ENCODE results near the gene FMN2. TPM values are rescaled to one million over a fixed set of nuclear protein-coding genes. Genes with fewer than 3 reads are reported as not detected.

Gene FMN2
- total RNA-seq, 3 donors from 2014 or later = 0.96 to 30.4 (median 3.5) TPM

- Histone ChIP-seq H3K4me3 (no peak overlapping the region), H3K9me3 (no peaks in the 10 kb centered on the region), H3K4me1 (ENCODE audit: low read depth) (no peaks in the 10 kb centered on the region), H3K36me3 (ENCODE audit: low read depth) (no peaks in the 10 kb centered on the region)
- DNase-seq = no peak
- TF ChIP-seq CTCF (IDR thresholded peaks at IDR 0.05) = no peak
- no peak for ATAC-seq
- intact Hi-C loops (cut with DNase I, micrococcal nuclease) = no loop called here
Observed at GRCh38 chr1:240217403-240217802, 125.7 kb downstream of the FMN2 start.

GRCh38 chr1:240219104-240219503 lies 127.4 kb downstream of the FMN2 start:
- no peaks in the 10 kb centered on the region for H3K36me3 ChIP-seq (ENCODE audit: low read depth)
- no peaks in the 10 kb centered on the region for H3K4me1 ChIP-seq (ENCODE audit: low read depth)
- DNase-seq (no peak), ATAC-seq (no peak)
- TF ChIP-seq CTCF (IDR thresholded peaks at IDR 0.05) = no peak
- no peak overlapping the region for H3K4me3 ChIP-seq
- H3K9me3 ChIP-seq = no peaks in the 10 kb centered on the region
- intact Hi-C loops (cut with DNase I, micrococcal nuclease) = no loop called here

GRCh38 chr1:240226102-240226501 lies 134.4 kb downstream of the FMN2 start:
- H3K4me1 ChIP-seq (ENCODE audit: low read depth) = no peaks in the 10 kb centered on the region
- no peak overlapping the region for H3K4me3 ChIP-seq
- peaks cover 13% of the 10 kb centered on the region for H3K9me3 ChIP-seq
- DNase-seq (no peak), ATAC-seq (no peak)
- no peaks in the 10 kb centered on the region for H3K36me3 ChIP-seq (ENCODE audit: low read depth)
- no peak for TF ChIP-seq CTCF (IDR thresholded peaks at IDR 0.05)
- intact Hi-C loops (cut with DNase I, micrococcal nuclease) = no loop called here

GRCh38 chr1:240230816-240231215 lies 139.1 kb downstream of the FMN2 start:
- DNase-seq (no peak), ATAC-seq (no peak)
- peaks cover 13% of the 10 kb centered on the region for H3K9me3 ChIP-seq
- intact Hi-C loops (cut with DNase I, micrococcal nuclease) = no loop called here
- H3K36me3 ChIP-seq (ENCODE audit: low read depth) = no peaks in the 10 kb centered on the region
- TF ChIP-seq CTCF (IDR thresholded peaks at IDR 0.05) = no peak
- no peaks in the 10 kb centered on the region for H3K4me1 ChIP-seq (ENCODE audit: low read depth)
- no peak overlapping the region for H3K4me3 ChIP-seq

- Histone ChIP-seq H3K9me3 (no peaks in the 10 kb centered on the region), H3K36me3 (ENCODE audit: low read depth) (no peaks in the 10 kb centered on the region), H3K4me3 (no peak overlapping the region), H3K4me1 (ENCODE audit: low read depth) (no peaks in the 10 kb centered on the region)
- no peak for TF ChIP-seq CTCF (IDR thresholded peaks at IDR 0.05)
- ATAC-seq (no peak), DNase-seq (no peak)
- intact Hi-C loops (cut with DNase I, micrococcal nuclease) = no loop called here
Observed at GRCh38 chr1:240232530-240232929, 140.8 kb downstream of the FMN2 start.
